K562 (cell line): ENCODE measurements around the gene ZNF680. TPM values are rescaled to one million over a fixed set of nuclear protein-coding genes. Genes with fewer than 3 reads are reported as not detected.

Experiments used
- BDP1 ChIP-seq: IDR thresholded peaks from 3 replicates; pipeline ENCODE4 v1.6.1; 2011; ENCODE audit not compliant: insufficient read length, insufficient read depth
- BHLHE40 ChIP-seq: IDR thresholded peaks from 2 replicates; pipeline ENCODE4 v1.6.1; 2011; ENCODE audit warnings: low read length, improper control_type of control experiment
- ELF4 ChIP-seq: fragments of 450-650 bp; formaldehyde crosslinking; IDR thresholded peaks from 2 replicates; pipeline ENCODE4 v1.4.0; 2022; ENCODE audit warnings: missing genetic modification characterization
- EP300 ChIP-seq: IDR thresholded peaks from 2 replicates; pipeline ENCODE4 v1.6.1; 2012; ENCODE audit warnings: low read length, improper control_type of control experiment
- FOXK2 ChIP-seq, 2 experiments: fragments of 450-650 bp; IDR thresholded peaks in 1 of 2; conservative IDR thresholded peaks in 1 of 2; 2 replicates each; pipeline ENCODE4 v1.6.1; 2016; ENCODE audit warnings: low read depth in 2 of 2, mild to moderate bottlenecking in 1 of 2
- GATAD2A ChIP-seq: fragments of 450-650 bp; IDR thresholded peaks from 2 replicates; pipeline ENCODE4 v1.6.1; 2017
- HMG20A ChIP-seq: fragments of 450-650 bp; formaldehyde crosslinking; conservative IDR thresholded peaks from 2 replicates; pipeline ENCODE4 v1.4.0; 2020; ENCODE audit warnings: mild to moderate bottlenecking, mixed read lengths
- KDM1A ChIP-seq, 2 experiments: fragments of 450-650 bp; IDR thresholded peaks; 2 replicates each; pipeline ENCODE4 v1.6.1; 2016; ENCODE audit warnings: mild to moderate bottlenecking in 2 of 2
- MED1 ChIP-seq: sonication (generic); formaldehyde crosslinking; IDR thresholded peaks from 2 replicates; pipeline ENCODE4 v1.8.1; 2023; ENCODE audit warnings: missing genetic modification reagents, borderline replicate concordance
- MEF2D ChIP-seq: conservative IDR thresholded peaks from 2 replicates; pipeline ENCODE4 v1.6.1; 2016; ENCODE audit warnings: low read depth, missing genetic modification characterization, missing compliant biosample characterization
- PHF21A ChIP-seq: fragments of 450-650 bp; IDR thresholded peaks from 2 replicates; pipeline ENCODE4 v1.6.1; 2017; ENCODE audit warnings: low read depth, borderline replicate concordance
- PKNOX1 ChIP-seq: fragments of 450-650 bp; IDR thresholded peaks from 2 replicates; pipeline ENCODE4 v1.6.1; 2016
- PML ChIP-seq: IDR thresholded peaks from 2 replicates; pipeline ENCODE4 v1.6.1; 2012; ENCODE audit warnings: low read length, inconsistent platforms
- RNF2 ChIP-seq: sonication (generic); IDR thresholded peaks from 2 replicates; pipeline ENCODE4 v1.6.1; 2016
- SIN3B ChIP-seq: fragments of 450-650 bp; IDR thresholded peaks from 2 replicates; pipeline ENCODE4 v1.6.1; 2017; ENCODE audit warnings: low read depth, mild to moderate bottlenecking, moderate library complexity
- STAT5B ChIP-seq: fragments of 250-450 bp; sonication (Bioruptor Pico); IDR thresholded peaks from 2 replicates; pipeline ENCODE4 v1.8.0; 2021; ENCODE audit warnings: mild to moderate bottlenecking, inconsistent platforms
- TRIM24 ChIP-seq, 2 experiments: fragments of 450-650 bp; IDR thresholded peaks; 2 replicates each; pipeline ENCODE4 v1.6.1; 2016
- ZEB2 ChIP-seq: fragments of 450-650 bp; IDR thresholded peaks from 2 replicates; pipeline ENCODE4 v1.6.1; 2016
- ZKSCAN3 ChIP-seq: fragments of 250-450 bp; sonication (Bioruptor Pico); IDR thresholded peaks from 2 replicates; pipeline ENCODE4 v1.4.0; 2020
- ZNF583 ChIP-seq: fragments of 250-450 bp; sonication (Bioruptor Pico); IDR thresholded peaks from 2 replicates; pipeline ENCODE4 v1.4.0; 2020
- polyA plus RNA-seq, 8 experiments: library from polyadenylated mRNA; depleted of rRNA in 4 of 8; stranded (reverse) in 5 of 8; unstranded in 3 of 8; fragments of >200 nt; fragmentation: Nextera tagmentation in 2 of 8; fragmentation: Illumina TruSeq in 1 of 8; extraction: Ambion mirVana in 2 of 8; extraction: Trizol in 1 of 8; gene quantifications; 2 replicates each; pipeline versions ENCODE4 v1.2.1 to v1.2.3, GENCODE V29; 2011 to 2014; ENCODE audit warnings: inconsistent platforms in 1 of 8, missing spikeins in 1 of 8
- total RNA-seq, 7 experiments: library from RNA; depleted of rRNA in 6 of 7; stranded (reverse); fragments of >200 nt in 6 of 7; fragmentation: Illumina TruSeq in 2 of 7; extraction: Trizol in 2 of 7; gene quantifications; 2 replicates each; pipeline versions ENCODE4 v1.2.1 to v1.2.3, GENCODE V29; 2011 to 2021; ENCODE audit warnings: low replicate concordance in 1 of 7
- TF ChIP-seq, protein P1 (sequence below): fragments of 200-400 bp; formaldehyde crosslinking; IDR thresholded peaks from 2 replicates; pipeline ENCODE4 v1.6.1; 2017; ENCODE audit warnings: mild to moderate bottlenecking, low read depth, low read length, moderate library complexity
- TF ChIP-seq, protein P2 (sequence below): fragments of 150-350 bp; conservative IDR thresholded peaks from 2 replicates; pipeline ENCODE4 v1.6.1; 2014; ENCODE audit warnings: low read length
- TF ChIP-seq, protein P3 (sequence below), 2 experiments: fragments of 200-800 bp in 1 of 2; sonication (Bioruptor generic) in 1 of 2; sonication (generic) in 1 of 2; formaldehyde crosslinking in 1 of 2; IDR thresholded peaks in 1 of 2; conservative IDR thresholded peaks in 1 of 2; 2 replicates each; pipeline versions ENCODE4 v1.5.0 to v1.6.1; 2016 to 2020; ENCODE audit warnings: missing compliant biosample characterization in 1 of 2, missing genetic modification characterization in 1 of 2, missing genetic modification reagents in 1 of 2

ZNF680 gene
- total and polyA plus RNA-seq, 9 of the 15 experiments (the other 6 are each of a cell fraction or from before 2014, with no cell fraction given), result 7.0 to 25.0 (median 12.0) TPM

DNA sequence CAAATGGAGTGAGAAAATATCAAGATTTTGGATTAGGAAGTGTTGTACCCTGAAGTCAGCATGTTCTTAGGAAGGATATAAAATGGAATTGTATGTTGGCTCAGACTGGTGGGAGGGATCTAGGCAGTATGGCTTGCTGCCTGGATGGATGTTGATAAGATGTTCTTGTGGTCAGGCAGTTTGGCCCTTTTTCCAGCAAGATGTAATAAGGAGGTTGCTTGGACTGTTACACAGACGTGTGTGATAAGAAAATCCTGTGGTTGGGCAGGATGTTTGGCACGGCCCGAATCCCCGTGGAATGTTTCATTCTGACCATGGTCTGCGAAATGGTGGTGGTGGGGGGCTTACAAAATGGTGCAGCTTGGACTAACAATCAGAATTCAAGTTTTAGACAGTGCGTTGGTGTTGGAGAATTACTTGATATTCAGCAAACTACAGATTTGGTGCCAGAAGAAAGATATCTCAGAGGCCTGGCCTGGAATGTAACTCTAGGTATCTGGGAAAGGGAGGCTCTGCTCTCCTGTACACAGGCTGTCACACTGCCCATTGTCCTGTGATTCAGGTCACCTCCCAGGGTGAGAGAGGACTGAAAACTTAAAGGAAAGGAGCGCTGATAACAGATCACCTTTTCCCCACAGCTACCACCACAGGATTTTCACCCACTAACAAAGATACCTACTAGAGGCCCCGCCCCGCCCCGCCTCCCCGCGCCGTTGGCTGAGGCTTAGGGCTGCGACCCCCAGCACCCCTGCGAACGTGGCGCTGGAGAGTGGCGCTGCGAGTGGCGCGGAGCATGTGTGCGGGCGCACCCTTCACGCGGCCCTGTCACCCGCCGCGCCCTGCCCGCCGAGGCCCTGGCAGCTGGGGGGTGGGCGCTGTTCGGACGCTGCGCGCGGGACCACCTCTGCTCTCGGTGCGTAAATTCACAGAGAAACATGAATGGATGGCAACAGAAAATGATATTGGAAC lies 19.3 kb upstream of the ZNF680 start (continued):
- no peak for TF ChIP-seq ZKSCAN3
- TF ChIP-seq GATAD2A, result no peak
- TF ChIP-seq PKNOX1, result no peak
- TF ChIP-seq EP300, result peak; percentile 22; the same call in 1 of the 2 replicates
- no peak for TF ChIP-seq ZEB2
- no peak for TF ChIP-seq MED1 (CRISPR knock-in tag)
- TF ChIP-seq, protein P1, sequence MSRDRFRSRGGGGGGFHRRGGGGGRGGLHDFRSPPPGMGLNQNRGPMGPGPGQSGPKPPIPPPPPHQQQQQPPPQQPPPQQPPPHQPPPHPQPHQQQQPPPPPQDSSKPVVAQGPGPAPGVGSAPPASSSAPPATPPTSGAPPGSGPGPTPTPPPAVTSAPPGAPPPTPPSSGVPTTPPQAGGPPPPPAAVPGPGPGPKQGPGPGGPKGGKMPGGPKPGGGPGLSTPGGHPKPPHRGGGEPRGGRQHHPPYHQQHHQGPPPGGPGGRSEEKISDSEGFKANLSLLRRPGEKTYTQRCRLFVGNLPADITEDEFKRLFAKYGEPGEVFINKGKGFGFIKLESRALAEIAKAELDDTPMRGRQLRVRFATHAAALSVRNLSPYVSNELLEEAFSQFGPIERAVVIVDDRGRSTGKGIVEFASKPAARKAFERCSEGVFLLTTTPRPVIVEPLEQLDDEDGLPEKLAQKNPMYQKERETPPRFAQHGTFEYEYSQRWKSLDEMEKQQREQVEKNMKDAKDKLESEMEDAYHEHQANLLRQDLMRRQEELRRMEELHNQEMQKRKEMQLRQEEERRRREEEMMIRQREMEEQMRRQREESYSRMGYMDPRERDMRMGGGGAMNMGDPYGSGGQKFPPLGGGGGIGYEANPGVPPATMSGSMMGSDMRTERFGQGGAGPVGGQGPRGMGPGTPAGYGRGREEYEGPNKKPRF, result no peak
- TF ChIP-seq, protein P2, sequence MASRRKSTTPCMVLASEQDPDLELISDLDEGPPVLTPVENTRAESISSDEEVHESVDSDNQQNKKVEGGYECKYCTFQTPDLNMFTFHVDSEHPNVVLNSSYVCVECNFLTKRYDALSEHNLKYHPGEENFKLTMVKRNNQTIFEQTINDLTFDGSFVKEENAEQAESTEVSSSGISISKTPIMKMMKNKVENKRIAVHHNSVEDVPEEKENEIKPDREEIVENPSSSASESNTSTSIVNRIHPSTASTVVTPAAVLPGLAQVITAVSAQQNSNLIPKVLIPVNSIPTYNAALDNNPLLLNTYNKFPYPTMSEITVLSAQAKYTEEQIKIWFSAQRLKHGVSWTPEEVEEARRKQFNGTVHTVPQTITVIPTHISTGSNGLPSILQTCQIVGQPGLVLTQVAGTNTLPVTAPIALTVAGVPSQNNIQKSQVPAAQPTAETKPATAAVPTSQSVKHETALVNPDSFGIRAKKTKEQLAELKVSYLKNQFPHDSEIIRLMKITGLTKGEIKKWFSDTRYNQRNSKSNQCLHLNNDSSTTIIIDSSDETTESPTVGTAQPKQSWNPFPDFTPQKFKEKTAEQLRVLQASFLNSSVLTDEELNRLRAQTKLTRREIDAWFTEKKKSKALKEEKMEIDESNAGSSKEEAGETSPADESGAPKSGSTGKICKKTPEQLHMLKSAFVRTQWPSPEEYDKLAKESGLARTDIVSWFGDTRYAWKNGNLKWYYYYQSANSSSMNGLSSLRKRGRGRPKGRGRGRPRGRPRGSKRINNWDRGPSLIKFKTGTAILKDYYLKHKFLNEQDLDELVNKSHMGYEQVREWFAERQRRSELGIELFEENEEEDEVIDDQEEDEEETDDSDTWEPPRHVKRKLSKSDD, result no peak
- no peak for TF ChIP-seq PHF21A
- TF ChIP-seq SIN3B, result no peak
- TF ChIP-seq, protein P3, sequence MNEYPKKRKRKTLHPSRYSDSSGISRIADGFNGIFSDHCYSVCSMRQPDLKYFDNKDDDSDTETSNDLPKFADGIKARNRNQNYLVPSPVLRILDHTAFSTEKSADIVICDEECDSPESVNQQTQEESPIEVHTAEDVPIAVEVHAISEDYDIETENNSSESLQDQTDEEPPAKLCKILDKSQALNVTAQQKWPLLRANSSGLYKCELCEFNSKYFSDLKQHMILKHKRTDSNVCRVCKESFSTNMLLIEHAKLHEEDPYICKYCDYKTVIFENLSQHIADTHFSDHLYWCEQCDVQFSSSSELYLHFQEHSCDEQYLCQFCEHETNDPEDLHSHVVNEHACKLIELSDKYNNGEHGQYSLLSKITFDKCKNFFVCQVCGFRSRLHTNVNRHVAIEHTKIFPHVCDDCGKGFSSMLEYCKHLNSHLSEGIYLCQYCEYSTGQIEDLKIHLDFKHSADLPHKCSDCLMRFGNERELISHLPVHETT (CRISPR knock-in tag; conservative IDR thresholded peaks at IDR 0.05 in 1 of 2, IDR thresholded peaks at IDR 0.05 in 1 of 2), result no peak
- peak in 1 of 2 experiments; percentile 58; a peak in 1 of 4 replicates for TF ChIP-seq TRIM24 (IDR thresholded peaks at IDR 0.05)
- TF ChIP-seq HMG20A (CRISPR knock-in tag), result no peak
- TF ChIP-seq STAT5B, result no peak
- no peak for TF ChIP-seq ZNF583
- no peak for TF ChIP-seq BDP1
- no peak for TF ChIP-seq BHLHE40
- TF ChIP-seq FOXK2 (conservative IDR thresholded peaks at IDR 0.05 in 1 of 2, IDR thresholded peaks at IDR 0.05 in 1 of 2; ENCODE audit: low read depth in 2 of 2), result no peak
- no peak for TF ChIP-seq ELF4
- 0 out of 2 replicates have a peak, but pooled peaks have one; percentile 22 for TF ChIP-seq PML
- TF ChIP-seq RNF2, result peak; percentile 43; the same call in 1 of the 2 replicates
- TF ChIP-seq MEF2D (tag), result no peak
- TF ChIP-seq KDM1A (IDR thresholded peaks at IDR 0.05), result 0 out of 4 replicates have a peak, but pooled peaks of 1 of the 2 experiments have one; percentile 11
